A673 (cell line): ENCODE results near the gene RAB21. TPM values are rescaled to one million over a fixed set of nuclear protein-coding genes. Genes with fewer than 3 reads are reported as not detected.

Experiments
- BruUV-seq: library from RNA; stranded (reverse); fragments of 400-500 nt; replicated peaks from 2 replicates; lab custom pipeline; 2021; lab: Mats Ljungman, UMichigan
- CTCF ChIA-PET: fragments of 300-600 bp; sonication (Branson Sonifier 250); formaldehyde crosslinking; loops from one replicate; lab custom pipeline; 2022; ENCODE audit warnings: antibody characterized with exemption; lab: Charles Lee
- POLR2A ChIA-PET: fragments of 300-600 bp; sonication (Branson Sonifier 250); formaldehyde crosslinking; loops from one replicate; lab custom pipeline; 2022; ENCODE audit warnings: antibody characterized with exemption; ENCODE audit not compliant: low non-redundant PET; lab: Charles Lee
- DNase-seq: peaks from one replicate; pipeline ENCODE4 v3.0.0-alpha.2; 2015; ENCODE audit warnings: low spot score
- H3K27ac ChIP-seq: fragments of 200-600 bp; sonication (generic); 2 replicates; pipeline ENCODE4 v1.5.1; 2016; ENCODE audit warnings: mixed run types, low read depth, mild to moderate bottlenecking, mixed read lengths, antibody characterized with exemption, low read length; ENCODE audit not compliant: poor library complexity, severe bottlenecking
- H3K27me3 ChIP-seq: fragments of 200-600 bp; sonication (generic); replicated peaks from 2 replicates; pipeline ENCODE4 v1.6.1; 2017; ENCODE audit warnings: mixed run types, low read depth, mild to moderate bottlenecking, mixed read lengths, antibody characterized with exemption, low read length; ENCODE audit not compliant: insufficient read depth, poor library complexity
- H3K36me3 ChIP-seq: fragments of 200-600 bp; sonication (generic); 2 replicates; pipeline ENCODE4 v1.6.1; 2016; ENCODE audit warnings: mixed run types, mild to moderate bottlenecking, mixed read lengths, antibody characterized with exemption, low read length; ENCODE audit not compliant: insufficient read depth, poor library complexity, severe bottlenecking
- H3K4me1 ChIP-seq: fragments of 200-600 bp; sonication (generic); 2 replicates; pipeline ENCODE4 v1.6.1; 2017; ENCODE audit warnings: mixed run types, mild to moderate bottlenecking, mixed read lengths, antibody characterized with exemption, low read length; ENCODE audit not compliant: insufficient read depth, poor library complexity, severe bottlenecking
- H3K4me3 ChIP-seq: fragments of 200-600 bp; sonication (generic); 2 replicates; pipeline ENCODE4 v1.5.1; 2016; ENCODE audit warnings: low read depth, mixed run types, mild to moderate bottlenecking, mixed read lengths, low read length; ENCODE audit not compliant: poor library complexity, severe bottlenecking
- H3K9me3 ChIP-seq: fragments of 200-600 bp; sonication (generic); 2 replicates; pipeline ENCODE4 v1.6.1; 2016; ENCODE audit warnings: mixed run types, low read depth, mild to moderate bottlenecking, mixed read lengths, antibody characterized with exemption, low read length; ENCODE audit not compliant: poor library complexity, severe bottlenecking
- CTCF ChIP-seq: fragments of 300-800, 200-600 bp; sonication (generic); conservative IDR thresholded peaks from 2 replicates; pipeline ENCODE4 v1.5.1; 2017; ENCODE audit warnings: low read depth, mild to moderate bottlenecking, antibody characterized with exemption, low read length, moderate library complexity, mixed read lengths
- EZH2 ChIP-seq: fragments of 200-600 bp; sonication (generic); IDR thresholded peaks from 2 replicates; pipeline ENCODE4 v1.6.1; 2017; ENCODE audit warnings: borderline replicate concordance, low read depth, mild to moderate bottlenecking, mixed read lengths, antibody characterized with exemption, low read length; ENCODE audit not compliant: poor library complexity, severe bottlenecking
- intact Hi-C: fragments of 100-400 bp; cut with micrococcal nuclease; formaldehyde crosslinking; loops from one replicate; pipeline ENCODE4 v1.10.0; 2022; ENCODE audit not compliant: unreplicated experiment
- total RNA-seq: library from RNA; stranded (reverse); gene quantifications from 2 replicates; pipeline ENCODE4 v1.2.3, GENCODE V29; 2021

Gene RAB21
- total RNA-seq, 1 experiment from 2014 or later: 109 TPM

GRCh38 chr12:71772735-71773134 is 18.1 kb downstream of the RAB21 start:
- CTCF ChIA-PET: no interaction called here
- H3K27ac ChIP-seq: no peak overlapping the region

GRCh38 chr12:71780237-71780822 is 25.7 kb downstream of the RAB21 start:
- BruUV-seq: no TSS peak

More at GRCh38 chr12:71772735-71773134, 18.1 kb downstream of the RAB21 start:
- H3K27me3 ChIP-seq: no peaks in the 10 kb centered on the region
- peaks cover 32% of the 10 kb centered on the region for H3K36me3 ChIP-seq
- H3K4me3 ChIP-seq: no peak overlapping the region
- intact Hi-C loops: no loop called here
- TF ChIP-seq CTCF (no peak), EZH2 (no peak)
- no TSS peak for BruUV-seq
- H3K9me3 ChIP-seq: no peaks in the 10 kb centered on the region
- POLR2A ChIA-PET: no interaction called here
- H3K4me1 ChIP-seq: no peaks in the 10 kb centered on the region
- DNase-seq: no peak

GRCh38 chr12:71782017-71782416 is 27.4 kb downstream of the RAB21 start:
- Histone ChIP-seq H3K27me3 (no peaks in the 10 kb centered on the region), H3K4me3 (no peak overlapping the region), H3K4me1 (peaks cover 40% of the 10 kb centered on the region), H3K9me3 (no peaks in the 10 kb centered on the region), H3K27ac (peak overlapping the region; percentile 32), H3K36me3 (peaks cover 36% of the 10 kb centered on the region)
- no TSS peak for BruUV-seq
- TF ChIP-seq EZH2: no peak
- TF ChIP-seq CTCF: no peak
- POLR2A ChIA-PET: no interaction called here
- intact Hi-C loops: loop anchor here (10.0 kb wide), 1 partner anchor 493 kb away; the partner anchor contains the start of gene TRHDE
- CTCF ChIA-PET: no interaction called here
- no peak for DNase-seq

More at GRCh38 chr12:71780237-71780822, 25.7 kb downstream of the RAB21 start:
- Histone ChIP-seq H3K27ac (peak overlapping the region; percentile 44), H3K27me3 (no peaks in the 10 kb centered on the region), H3K36me3 (peaks cover 22% of the 10 kb centered on the region), H3K4me1 (peaks cover 32% of the 10 kb centered on the region), H3K9me3 (no peaks in the 10 kb centered on the region), H3K4me3 (no peak overlapping the region)
- peak; percentile 77 for DNase-seq
- intact Hi-C loops: loop anchor here (1.0 to 10.0 kb wide), 4 partner anchors 66 to 494 kb away; partner anchors contain the start of genes TPH2 and TRHDE
- CTCF ChIA-PET: interaction anchor here (0.6 to 1.0 kb wide), 8 partner anchors 59 to 178 kb away, joined by 3 to 8 read pairs (median 4); partner anchors contain the start of genes TBC1D15 and TPH2
- TF ChIP-seq EZH2 (no peak), CTCF (peak; percentile 89)
- POLR2A ChIA-PET: interaction anchor here (0.6 kb wide), 1 partner anchor 122 kb away, joined by 5 read pairs; no protein-coding TSS in a partner anchor
